ENCODE results near the gene KLF2. TPM values are rescaled to one million over a fixed set of nuclear protein-coding genes. Genes with fewer than 3 reads are reported as not detected.

KLF2 gene
- total RNA-seq, 1 experiment from 2014 or later = 0.77 TPM

GRCh38 chr19:16377521-16377920, 52.9 kb downstream of the KLF2 start:
- H3K9me3 Mint-ChIP-seq (ENCODE audit: unreplicated experiment) = no peaks in the 10 kb centered on the region

More at GRCh38 chr19:16377521-16377920, 52.9 kb downstream of the KLF2 start:
- no peaks in the 10 kb centered on the region for H3K4me1 Mint-ChIP-seq (ENCODE audit: low read depth, unreplicated experiment)
- no peak for TF ChIP-seq CTCF (IDR thresholded peaks at IDR 0.05; ENCODE audit: insufficient read depth in 1 of 2, low read depth in 1 of 2, low read length in 1 of 2, severe bottlenecking in 1 of 2, unreplicated experiment in 1 of 2)
- H3K27ac Mint-ChIP-seq (ENCODE audit: unreplicated experiment) = no peak overlapping the region
- intact Hi-C loops (cut with micrococcal nuclease; ENCODE audit: unreplicated experiment) = no loop called here
- H3K4me3 Mint-ChIP-seq (ENCODE audit: unreplicated experiment) = no peak overlapping the region
- Histone ChIP-seq H3K4me3 (ENCODE audit: low read depth, low read length) (no peak overlapping the region), H3K36me3 (ENCODE audit: control insufficient read depth, insufficient read depth, low read length) (peaks cover 9% of the 10 kb centered on the region), H3K9me3 (no peaks in the 10 kb centered on the region), H3K4me1 (no peaks in the 10 kb centered on the region), H3K27me3 (replicated peaks; ENCODE audit: control insufficient read depth, insufficient read depth, low read length) (no peaks in the 10 kb centered on the region)
- BruUV-seq (replicated peaks) = no TSS peak
- no peaks in the 10 kb centered on the region for H3K27me3 Mint-ChIP-seq (ENCODE audit: insufficient read depth, unreplicated experiment)
- peaks cover 33% of the 10 kb centered on the region for H3K36me3 Mint-ChIP-seq (ENCODE audit: insufficient read depth, unreplicated experiment)
- CTCF ChIA-PET = interaction anchor here (0.5 to 1.1 kb wide), 2 partner anchors 16 to 147 kb away, joined by 3 to 4 read pairs; no protein-coding TSS in a partner anchor
- POLR2A ChIA-PET = no interaction called here
- no peak for DNase-seq

Other genes starting within 250 kb of the KLF2 start
- 368 and 392 TPM in 2 replicates for gene TPM4, start 248.3 kb upstream of the KLF2 start, total RNA-seq (2022)
- gene RAB8A, start 212.9 kb upstream of the KLF2 start, total RNA-seq (2022) = 108 and 129 TPM in 2 replicates
- 0.23 and 0.35 TPM in 2 replicates for gene HSH2D, start 181.1 kb upstream of the KLF2 start, total RNA-seq (2022)
- not detected in 2 replicates for gene CIB3, start 151.3 kb upstream of the KLF2 start, total RNA-seq (2022)
- gene FAM32A, start 139.4 kb upstream of the KLF2 start, total RNA-seq (2022) = 113 and 126 TPM in 2 replicates
- 98.0 and 105 TPM in 2 replicates for gene AP1M1, start 126.9 kb upstream of the KLF2 start, total RNA-seq (2022)
- gene EPS15L1, start 147.1 kb downstream of the KLF2 start, total RNA-seq (2022) = 45.0 and 52.5 TPM in 2 replicates
- 0.32 TPM in 1 of 2 replicates, not detected in the other for gene CALR3, start 171.3 kb downstream of the KLF2 start, total RNA-seq (2022)
- 3.4 and 4.6 TPM in 2 replicates for gene C19orf44, start 171.6 kb downstream of the KLF2 start, total RNA-seq (2022)
- gene CHERP, start 217.6 kb downstream of the KLF2 start, total RNA-seq (2022) = 66.1 and 78.6 TPM in 2 replicates
- gene SLC35E1, start 247.6 kb downstream of the KLF2 start, total RNA-seq (2022) = 37.9 and 41.3 TPM in 2 replicates